Measurements from ENCODE around the gene GRHL3. TPM values are rescaled to one million over a fixed set of nuclear protein-coding genes. Genes with fewer than 3 reads are reported as not detected.

The GRHL3 gene
- total RNA-seq, 2 experiments from 2014 or later = 0.85 TPM; not detected in 1

DNA sequence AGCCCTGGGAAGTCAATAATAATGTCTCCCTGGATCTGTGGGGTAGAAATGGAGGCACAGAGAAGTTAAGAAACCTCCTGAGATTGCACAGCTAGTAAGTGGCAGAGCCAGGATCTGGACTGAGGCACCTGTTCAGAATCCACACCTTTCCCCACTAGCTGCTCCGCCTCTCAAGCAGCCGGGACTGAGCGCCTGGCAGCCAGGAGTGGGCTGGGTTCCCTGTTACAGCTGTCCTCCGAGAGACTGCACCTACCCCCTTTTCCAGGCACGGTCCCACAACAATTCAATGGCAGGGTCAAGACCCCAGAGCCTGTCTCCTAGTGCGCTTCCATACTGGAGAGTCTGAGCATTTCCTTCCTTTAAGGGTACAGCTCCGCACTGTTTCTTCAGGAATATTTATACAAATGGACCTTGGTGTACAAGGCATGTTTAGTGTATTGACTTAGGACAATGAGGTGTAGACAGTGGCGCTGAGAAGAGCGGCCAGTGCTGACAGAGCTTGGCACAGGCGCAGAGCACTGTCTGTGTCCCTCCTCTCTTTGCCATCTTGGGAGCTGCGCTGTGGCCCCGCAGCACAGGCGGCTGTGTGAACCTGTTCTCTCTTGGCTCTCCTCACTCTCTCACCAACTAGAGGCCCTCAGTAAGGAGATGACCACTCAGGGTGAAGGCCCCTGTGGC, 24.4 kb downstream of the GRHL3 start:
- no peaks in the 10 kb centered on the region for H3K36me3 Mint-ChIP-seq
- no peaks in the 10 kb centered on the region for H3K9me3 Mint-ChIP-seq (ENCODE audit: low read depth)
- H3K27me3 Mint-ChIP-seq = peaks cover 4% of the 10 kb centered on the region
- no peak for DNase-seq
- H3K4me1 Mint-ChIP-seq = no peaks in the 10 kb centered on the region
- CTCF ChIA-PET = interaction anchor here (0.8 kb wide), 1 partner anchor 48 kb away, joined by 4 read pairs; no protein-coding TSS in a partner anchor
- no peak for ATAC-seq
- H3K4me3 Mint-ChIP-seq = no peak overlapping the region
- no peak overlapping the region for H3K27ac Mint-ChIP-seq

- H3K36me3 Mint-ChIP-seq = no peaks in the 10 kb centered on the region
- no peak overlapping the region for H3K27ac Mint-ChIP-seq
- ATAC-seq (no peak), DNase-seq (no peak)
- H3K9me3 Mint-ChIP-seq (ENCODE audit: low read depth) = no peaks in the 10 kb centered on the region
- no peak overlapping the region for H3K4me3 Mint-ChIP-seq
- H3K4me1 Mint-ChIP-seq = no peaks in the 10 kb centered on the region
- peaks cover 4% of the 10 kb centered on the region for H3K27me3 Mint-ChIP-seq
- CTCF ChIA-PET = interaction anchor here (0.8 kb wide), 1 partner anchor 47 kb away, joined by 4 read pairs; no protein-coding TSS in a partner anchor
Measured at GRCh38 chr1:24344090-24344742, 25.1 kb downstream of the GRHL3 start.

- Mint-ChIP-seq H3K27ac (no peak overlapping the region), H3K27me3 (peaks cover 4% of the 10 kb centered on the region), H3K4me1 (peaks cover 8% of the 10 kb centered on the region), H3K9me3 (ENCODE audit: low read depth) (no peaks in the 10 kb centered on the region), H3K4me3 (no peak overlapping the region), H3K36me3 (no peaks in the 10 kb centered on the region)
- CTCF ChIA-PET = no interaction called here
- ATAC-seq = no peak
- no peak for DNase-seq
Measured at GRCh38 chr1:24345334-24345733, 26.2 kb downstream of the GRHL3 start.

GRCh38 chr1:24347159-24347934, 28.2 kb downstream of the GRHL3 start:
- Mint-ChIP-seq H3K27me3 (peaks cover 4% of the 10 kb centered on the region), H3K27ac (no peak overlapping the region), H3K4me1 (peaks cover 27% of the 10 kb centered on the region), H3K9me3 (ENCODE audit: low read depth) (no peaks in the 10 kb centered on the region), H3K4me3 (no peak overlapping the region), H3K36me3 (no peaks in the 10 kb centered on the region)
- CTCF ChIA-PET = interaction anchor here (0.6 to 3.1 kb wide), 3 partner anchors 146 to 205 kb away, joined by 3 to 14 read pairs (median 3); partner anchors contain the start of gene IL22RA1
- DNase-seq (no peak), ATAC-seq (no peak)

- Mint-ChIP-seq H3K4me3 (no peak overlapping the region), H3K4me1 (peaks cover 34% of the 10 kb centered on the region), H3K9me3 (ENCODE audit: low read depth) (no peaks in the 10 kb centered on the region), H3K27ac (no peak overlapping the region), H3K27me3 (peaks cover 4% of the 10 kb centered on the region), H3K36me3 (no peaks in the 10 kb centered on the region)
- CTCF ChIA-PET = interaction anchor here (0.6 to 3.1 kb wide), 3 partner anchors 43 to 205 kb away, joined by 3 to 14 read pairs (median 4); partner anchors contain the start of gene IL22RA1
- ATAC-seq (no peak), DNase-seq (no peak)
Measured at GRCh38 chr1:24348196-24348595, 29.0 kb downstream of the GRHL3 start.

GRCh38 chr1:24349891-24350290, 30.7 kb downstream of the GRHL3 start:
- CTCF ChIA-PET = interaction anchor here (3.1 kb wide), 1 partner anchor 149 kb away, joined by 14 read pairs; no protein-coding TSS in a partner anchor
- Mint-ChIP-seq H3K4me1 (peaks cover 34% of the 10 kb centered on the region), H3K9me3 (ENCODE audit: low read depth) (no peaks in the 10 kb centered on the region), H3K27me3 (peaks cover 4% of the 10 kb centered on the region), H3K4me3 (no peak overlapping the region), H3K27ac (peak overlapping the region; percentile 11), H3K36me3 (no peaks in the 10 kb centered on the region)
- ATAC-seq = no peak
- DNase-seq = no peak

DNA sequence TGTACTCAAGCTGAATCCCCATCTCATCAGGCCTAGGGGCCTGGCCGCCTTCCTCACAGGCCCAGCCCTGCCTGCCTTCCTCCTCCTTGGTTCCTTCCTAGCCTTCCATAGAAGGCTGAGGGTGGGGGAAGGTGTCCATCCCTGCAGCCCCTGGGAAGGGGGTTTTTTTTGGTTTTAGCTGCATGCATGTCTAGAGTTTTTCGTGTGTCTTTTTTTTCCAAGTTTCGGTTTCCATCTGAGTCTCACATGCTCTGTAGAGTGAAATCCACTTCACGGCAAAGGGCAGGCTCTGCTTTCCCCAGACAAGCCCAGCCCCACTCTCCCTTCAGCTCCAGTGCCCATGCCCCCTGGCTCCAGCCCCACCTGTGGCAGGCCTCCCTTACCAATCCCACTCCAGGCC, 32.1 kb downstream of the GRHL3 start:
- ATAC-seq (peak; percentile 82), DNase-seq (peak; percentile 45)
- no peak overlapping the region for H3K4me3 Mint-ChIP-seq
- peak overlapping the region; percentile 75 for H3K27ac Mint-ChIP-seq
- no peaks in the 10 kb centered on the region for H3K9me3 Mint-ChIP-seq (ENCODE audit: low read depth)
- CTCF ChIA-PET = interaction anchor here (0.8 to 2.0 kb wide), 8 partner anchors 13 to 236 kb away, joined by 3 to 10 read pairs (median 4); partner anchors contain the start of gene IFNLR1
- peaks cover 4% of the 10 kb centered on the region for H3K27me3 Mint-ChIP-seq
- H3K4me1 Mint-ChIP-seq = peaks cover 34% of the 10 kb centered on the region
- H3K36me3 Mint-ChIP-seq = no peaks in the 10 kb centered on the region

DNA sequence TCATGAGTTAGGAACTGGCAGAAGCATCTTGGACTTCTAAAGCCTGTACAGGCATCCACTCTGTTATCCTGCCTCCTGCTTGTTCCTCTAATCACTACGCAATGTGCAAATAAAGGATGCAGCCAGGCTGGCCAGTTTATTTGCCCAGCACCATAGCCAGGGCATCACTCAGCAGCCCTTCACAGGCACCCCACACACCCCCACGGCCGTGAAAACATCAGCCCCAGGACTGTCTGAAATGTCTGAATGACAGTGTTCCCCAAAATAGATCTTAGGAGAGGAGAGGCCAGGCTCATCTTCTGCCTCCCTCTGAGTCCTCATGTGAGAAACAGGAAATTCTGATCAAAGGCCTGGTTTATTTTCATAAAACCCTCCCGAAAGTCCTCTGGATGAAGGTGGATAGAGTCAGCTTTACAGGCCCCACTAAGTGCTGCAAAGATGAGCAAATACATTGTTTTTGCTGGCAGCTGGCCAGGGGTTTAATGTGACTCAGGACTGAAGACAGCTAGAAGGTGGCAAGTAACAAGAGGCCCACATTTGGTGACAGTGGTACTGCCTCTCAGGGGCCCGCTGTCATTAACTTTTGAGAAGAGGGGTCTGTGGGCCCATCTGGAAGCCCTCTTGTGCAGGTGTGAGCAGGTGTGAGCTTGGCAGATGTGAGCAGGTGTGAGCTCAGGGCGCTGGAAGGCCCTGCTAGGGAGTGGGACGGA, 32.9 kb downstream of the GRHL3 start:
- Mint-ChIP-seq H3K4me1 (peaks cover 34% of the 10 kb centered on the region), H3K27ac (peak overlapping the region; percentile 47), H3K9me3 (ENCODE audit: low read depth) (no peaks in the 10 kb centered on the region), H3K36me3 (no peaks in the 10 kb centered on the region), H3K27me3 (peaks cover 4% of the 10 kb centered on the region), H3K4me3 (no peak overlapping the region)
- ATAC-seq = peak; percentile 25
- DNase-seq = peak; percentile 62
- CTCF ChIA-PET = interaction anchor here (1.0 to 2.0 kb wide), 6 partner anchors 33 to 202 kb away, joined by 3 to 10 read pairs (median 6); partner anchors contain the start of gene IFNLR1

GRCh38 chr1:24353292-24353891, 34.2 kb downstream of the GRHL3 start:
- Mint-ChIP-seq H3K36me3 (no peaks in the 10 kb centered on the region), H3K4me1 (peaks cover 34% of the 10 kb centered on the region), H3K9me3 (ENCODE audit: low read depth) (no peaks in the 10 kb centered on the region), H3K27me3 (no peaks in the 10 kb centered on the region), H3K27ac (no peak overlapping the region), H3K4me3 (no peak overlapping the region)
- CTCF ChIA-PET = no interaction called here
- no peak for ATAC-seq
- no peak for DNase-seq

- H3K36me3 Mint-ChIP-seq = no peaks in the 10 kb centered on the region
- no peak for ATAC-seq
- H3K4me1 Mint-ChIP-seq = peaks cover 24% of the 10 kb centered on the region
- no peak for DNase-seq
- no peaks in the 10 kb centered on the region for H3K27me3 Mint-ChIP-seq
- no peak overlapping the region for H3K4me3 Mint-ChIP-seq
- H3K27ac Mint-ChIP-seq = no peak overlapping the region
- H3K9me3 Mint-ChIP-seq (ENCODE audit: low read depth) = no peaks in the 10 kb centered on the region
- CTCF ChIA-PET = no interaction called here
Measured at GRCh38 chr1:24355466-24355865, 36.3 kb downstream of the GRHL3 start.

- H3K27me3 Mint-ChIP-seq = no peaks in the 10 kb centered on the region
- ATAC-seq (no peak), DNase-seq (no peak)
- no peaks in the 10 kb centered on the region for H3K36me3 Mint-ChIP-seq
- H3K9me3 Mint-ChIP-seq (ENCODE audit: low read depth) = no peaks in the 10 kb centered on the region
- peaks cover 9% of the 10 kb centered on the region for H3K4me1 Mint-ChIP-seq
- CTCF ChIA-PET = interaction anchor here (1.2 kb wide), 1 partner anchor 28 kb away, joined by 3 read pairs; no protein-coding TSS in a partner anchor
- H3K27ac Mint-ChIP-seq = no peak overlapping the region
- H3K4me3 Mint-ChIP-seq = no peak overlapping the region
Measured at GRCh38 chr1:24357038-24357437, 37.9 kb downstream of the GRHL3 start.

- H3K36me3 Mint-ChIP-seq = no peaks in the 10 kb centered on the region
- no peak for ATAC-seq
- no peaks in the 10 kb centered on the region for H3K9me3 Mint-ChIP-seq (ENCODE audit: low read depth)
- no peak for DNase-seq
- CTCF ChIA-PET = interaction anchor here (3.1 kb wide), 1 partner anchor 31 kb away, joined by 11 read pairs; no protein-coding TSS in a partner anchor
- H3K4me1 Mint-ChIP-seq = peaks cover 18% of the 10 kb centered on the region
- H3K4me3 Mint-ChIP-seq = no peak overlapping the region
- H3K27me3 Mint-ChIP-seq = no peaks in the 10 kb centered on the region
- H3K27ac Mint-ChIP-seq = no peak overlapping the region
Measured at GRCh38 chr1:24360681-24361080, 41.5 kb downstream of the GRHL3 start.
